ENCODE measurements around the gene PMM1.
"Not testable (repeated sequence)": the region's sequence is repeated elsewhere in the genome, so short reads cannot be mapped to it uniquely, and the experiment has no call there.

DNA sequence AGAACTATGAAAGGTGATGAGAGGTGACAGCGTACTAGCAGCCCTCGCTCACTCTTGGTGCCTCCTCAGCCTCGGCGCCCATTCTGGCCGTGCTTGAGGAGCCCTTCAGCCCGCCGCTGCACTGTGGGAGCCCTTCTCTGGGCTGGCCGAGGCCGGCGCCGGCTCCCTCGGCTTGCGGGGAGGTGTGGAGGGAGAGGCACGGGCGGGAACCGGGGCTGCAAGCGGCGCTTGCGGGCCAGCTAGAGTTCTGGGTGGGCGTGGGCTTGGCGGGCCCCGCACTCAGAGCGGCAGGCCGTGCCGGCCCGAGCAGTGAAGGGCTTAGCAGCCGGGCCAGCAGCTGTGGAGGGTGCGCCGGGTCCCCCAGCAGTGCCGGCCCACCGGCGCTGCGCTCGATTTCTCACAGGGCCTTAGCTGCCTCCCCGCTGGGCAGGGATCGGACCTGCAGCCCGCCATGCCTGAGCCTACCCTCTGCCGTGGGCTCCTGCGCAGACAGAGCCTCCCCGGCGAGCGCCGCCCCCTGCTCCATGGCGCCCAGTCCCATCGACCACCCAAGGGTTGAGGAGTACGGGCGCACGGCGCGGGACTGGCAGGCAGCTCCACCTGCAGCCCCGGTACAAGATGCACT lies 3.8 kb upstream of the PMM1 start:
- TF ChIP-seq, protein P1, sequence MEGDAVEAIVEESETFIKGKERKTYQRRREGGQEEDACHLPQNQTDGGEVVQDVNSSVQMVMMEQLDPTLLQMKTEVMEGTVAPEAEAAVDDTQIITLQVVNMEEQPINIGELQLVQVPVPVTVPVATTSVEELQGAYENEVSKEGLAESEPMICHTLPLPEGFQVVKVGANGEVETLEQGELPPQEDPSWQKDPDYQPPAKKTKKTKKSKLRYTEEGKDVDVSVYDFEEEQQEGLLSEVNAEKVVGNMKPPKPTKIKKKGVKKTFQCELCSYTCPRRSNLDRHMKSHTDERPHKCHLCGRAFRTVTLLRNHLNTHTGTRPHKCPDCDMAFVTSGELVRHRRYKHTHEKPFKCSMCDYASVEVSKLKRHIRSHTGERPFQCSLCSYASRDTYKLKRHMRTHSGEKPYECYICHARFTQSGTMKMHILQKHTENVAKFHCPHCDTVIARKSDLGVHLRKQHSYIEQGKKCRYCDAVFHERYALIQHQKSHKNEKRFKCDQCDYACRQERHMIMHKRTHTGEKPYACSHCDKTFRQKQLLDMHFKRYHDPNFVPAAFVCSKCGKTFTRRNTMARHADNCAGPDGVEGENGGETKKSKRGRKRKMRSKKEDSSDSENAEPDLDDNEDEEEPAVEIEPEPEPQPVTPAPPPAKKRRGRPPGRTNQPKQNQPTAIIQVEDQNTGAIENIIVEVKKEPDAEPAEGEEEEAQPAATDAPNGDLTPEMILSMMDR (IDR thresholded peaks at IDR 0.05), result not testable (repeated sequence)
- TF ChIP-seq POLR2A (IDR thresholded peaks at IDR 0.05), result not testable (repeated sequence)
